Suprapubic skin (tissue), 4 donors: Measurements from ENCODE around the gene CTNNA3. TPM values are rescaled to one million over a fixed set of nuclear protein-coding genes. Genes with fewer than 3 reads are reported as not detected.

Source experiments
- DNase-seq, 2 donors: peaks; one replicate each; pipeline ENCODE4 v3.0.0-alpha.2; 2019; ENCODE audit warnings: low spot score in 2 of 2
- H3K27ac ChIP-seq: fragments of 200-600 bp; sonication (generic); one replicate; pipeline ENCODE4 v1.5.1; 2019
- H3K27me3 ChIP-seq: fragments of 200-600 bp; sonication (generic); one replicate; pipeline ENCODE4 v1.5.1; 2019
- H3K36me3 ChIP-seq: fragments of 200-600 bp; sonication (generic); one replicate; pipeline ENCODE4 v1.5.1; 2019
- H3K4me1 ChIP-seq: fragments of 200-600 bp; sonication (generic); one replicate; pipeline ENCODE4 v1.5.1; 2019
- H3K4me3 ChIP-seq: fragments of 200-600 bp; sonication (generic); one replicate; pipeline ENCODE4 v1.5.1; 2019; ENCODE audit warnings: mild to moderate bottlenecking
- H3K9me3 ChIP-seq: fragments of 200-600 bp; sonication (generic); one replicate; pipeline ENCODE4 v1.5.1; 2019
- EP300 ChIP-seq: sonication (generic); formaldehyde crosslinking; IDR thresholded peaks from one replicate; pipeline ENCODE4 v1.6.1; 2017; ENCODE audit warnings: antibody characterized with exemption
- POLR2A ChIP-seq, 2 donors: fragments of 450-650 bp; IDR thresholded peaks; one replicate each; pipeline ENCODE4 v1.6.1; 2017; ENCODE audit warnings: antibody characterized with exemption in 2 of 2, mild to moderate bottlenecking in 2 of 2, moderate library complexity in 2 of 2
- POLR2AphosphoS5 ChIP-seq, 3 donors: sonication (generic); formaldehyde crosslinking; IDR thresholded peaks; one replicate each; pipeline ENCODE4 v1.6.1; 2017; ENCODE audit warnings: antibody characterized with exemption in 3 of 3
- WGBS: methylation state at CpG from one replicate; pipeline ENCODE4 v1.1.5; 2018; 5-methylcytosine and 5-hydroxymethylcytosine counted together
- total RNA-seq, 4 donors: library from RNA; depleted of rRNA; stranded (reverse); fragments of >200 nt; gene quantifications; one replicate each; pipeline ENCODE4 v1.1.0, GENCODE V29; 2016
- TF ChIP-seq, protein P1 (sequence below), 2 donors: fragments of 200-600 bp in 1 of 2; fragments of 450-650 bp in 1 of 2; sonication (generic) in 1 of 2; IDR thresholded peaks; one replicate each; pipeline ENCODE4 v1.5.1; 2016 to 2019; ENCODE audit warnings: antibody characterized with exemption in 2 of 2, mild to moderate bottlenecking in 1 of 2, moderate library complexity in 1 of 2

CTNNA3 gene
- total RNA-seq, 4 donors from 2014 or later, result 0.08 to 0.29 (median 0.21) TPM

DNA sequence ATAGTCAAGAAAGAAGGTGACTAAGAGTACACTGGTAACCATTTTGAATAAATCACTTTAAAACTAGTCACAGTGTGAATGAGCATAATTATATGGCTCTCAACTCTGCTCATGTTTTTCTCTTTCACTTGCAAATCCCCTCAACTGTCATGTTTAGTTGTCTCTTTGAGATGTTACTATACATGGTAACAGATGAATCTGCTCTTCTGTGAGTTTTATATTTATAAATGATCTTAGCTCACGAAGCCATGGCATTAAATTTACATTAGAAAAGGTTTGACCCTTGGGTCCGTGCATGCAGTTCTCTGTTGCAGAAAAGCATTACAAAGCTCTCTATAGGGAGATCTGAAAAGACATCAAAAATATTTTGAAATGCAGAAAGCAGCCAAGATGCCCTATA is 803.1 kb downstream of the CTNNA3 start:
- 45% methylated on average over 2 of the region's 2 CpGs for WGBS
- TF ChIP-seq POLR2A (IDR thresholded peaks at IDR 0.05), result no peak
- no peak for TF ChIP-seq EP300
- TF ChIP-seq, protein P1, sequence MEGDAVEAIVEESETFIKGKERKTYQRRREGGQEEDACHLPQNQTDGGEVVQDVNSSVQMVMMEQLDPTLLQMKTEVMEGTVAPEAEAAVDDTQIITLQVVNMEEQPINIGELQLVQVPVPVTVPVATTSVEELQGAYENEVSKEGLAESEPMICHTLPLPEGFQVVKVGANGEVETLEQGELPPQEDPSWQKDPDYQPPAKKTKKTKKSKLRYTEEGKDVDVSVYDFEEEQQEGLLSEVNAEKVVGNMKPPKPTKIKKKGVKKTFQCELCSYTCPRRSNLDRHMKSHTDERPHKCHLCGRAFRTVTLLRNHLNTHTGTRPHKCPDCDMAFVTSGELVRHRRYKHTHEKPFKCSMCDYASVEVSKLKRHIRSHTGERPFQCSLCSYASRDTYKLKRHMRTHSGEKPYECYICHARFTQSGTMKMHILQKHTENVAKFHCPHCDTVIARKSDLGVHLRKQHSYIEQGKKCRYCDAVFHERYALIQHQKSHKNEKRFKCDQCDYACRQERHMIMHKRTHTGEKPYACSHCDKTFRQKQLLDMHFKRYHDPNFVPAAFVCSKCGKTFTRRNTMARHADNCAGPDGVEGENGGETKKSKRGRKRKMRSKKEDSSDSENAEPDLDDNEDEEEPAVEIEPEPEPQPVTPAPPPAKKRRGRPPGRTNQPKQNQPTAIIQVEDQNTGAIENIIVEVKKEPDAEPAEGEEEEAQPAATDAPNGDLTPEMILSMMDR (IDR thresholded peaks at IDR 0.05), result no peak
- TF ChIP-seq POLR2AphosphoS5 (IDR thresholded peaks at IDR 0.05), result no peak

DNA sequence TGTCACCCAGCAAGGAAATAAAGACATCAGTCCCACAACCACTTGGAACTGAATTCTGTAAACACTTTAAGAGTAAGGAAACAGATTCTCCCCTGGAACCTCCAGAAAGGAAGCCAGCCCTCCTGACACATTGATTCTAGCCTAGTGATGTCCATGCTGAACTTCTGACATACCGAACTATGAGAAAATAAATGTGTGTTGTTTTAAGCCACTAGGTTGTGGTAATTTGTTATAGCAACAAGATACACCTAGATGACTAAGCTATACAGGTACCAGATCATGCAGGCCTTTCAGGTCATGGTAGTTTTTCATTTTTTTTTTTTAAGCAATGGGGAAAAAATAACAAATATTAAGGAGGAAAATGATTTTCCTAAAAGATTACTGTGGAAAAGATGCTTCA is 807.8 kb downstream of the CTNNA3 start:
- no peaks in the 10 kb centered on the region for H3K36me3 ChIP-seq
- no peaks in the 10 kb centered on the region for H3K4me1 ChIP-seq
- 86% methylated on average over 1 of the region's 1 CpG for WGBS
- no peak overlapping the region for H3K27ac ChIP-seq
- H3K9me3 ChIP-seq, result no peaks in the 10 kb centered on the region
- H3K27me3 ChIP-seq, result no peaks in the 10 kb centered on the region
- TF ChIP-seq, protein P1 (IDR thresholded peaks at IDR 0.05), result no peak
- TF ChIP-seq POLR2AphosphoS5 (IDR thresholded peaks at IDR 0.05) (no peak), POLR2A (IDR thresholded peaks at IDR 0.05) (no peak), EP300 (no peak)
- H3K4me3 ChIP-seq, result no peak overlapping the region
- no peak for DNase-seq

More for the DNA sequence above, 803.1 kb downstream of the CTNNA3 start:
- Histone ChIP-seq H3K27ac (no peak overlapping the region), H3K27me3 (no peaks in the 10 kb centered on the region), H3K9me3 (no peaks in the 10 kb centered on the region), H3K36me3 (no peaks in the 10 kb centered on the region), H3K4me1 (no peaks in the 10 kb centered on the region), H3K4me3 (no peak overlapping the region)
- no peak for DNase-seq

DNA sequence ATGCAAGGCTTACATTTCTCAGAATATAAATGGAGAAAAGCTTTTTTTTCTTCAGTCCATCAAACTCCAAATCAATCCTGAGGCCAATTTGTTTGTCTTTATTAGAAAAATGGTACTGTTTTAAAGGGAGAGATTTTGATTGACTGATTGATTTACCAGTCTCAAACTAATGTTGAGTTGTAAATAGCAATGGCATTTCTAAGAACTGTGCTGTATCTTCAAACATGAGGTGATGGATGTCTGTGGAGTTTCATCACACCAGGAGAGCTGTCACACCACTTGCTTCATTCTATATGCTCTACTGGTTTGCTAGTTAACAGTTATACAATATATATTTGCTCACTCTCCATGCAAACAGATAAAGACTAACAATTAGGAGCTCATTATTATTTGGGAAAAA is 809.1 kb downstream of the CTNNA3 start:
- DNase-seq, result no peak
- H3K4me3 ChIP-seq, result no peak overlapping the region
- TF ChIP-seq POLR2A (IDR thresholded peaks at IDR 0.05) (no peak), POLR2AphosphoS5 (IDR thresholded peaks at IDR 0.05) (no peak), EP300 (no peak)
- TF ChIP-seq, protein P1 (IDR thresholded peaks at IDR 0.05), result no peak
- H3K36me3 ChIP-seq, result no peaks in the 10 kb centered on the region
- no peak overlapping the region for H3K27ac ChIP-seq
- no peaks in the 10 kb centered on the region for H3K4me1 ChIP-seq
- H3K27me3 ChIP-seq, result no peaks in the 10 kb centered on the region
- H3K9me3 ChIP-seq, result no peaks in the 10 kb centered on the region

DNA sequence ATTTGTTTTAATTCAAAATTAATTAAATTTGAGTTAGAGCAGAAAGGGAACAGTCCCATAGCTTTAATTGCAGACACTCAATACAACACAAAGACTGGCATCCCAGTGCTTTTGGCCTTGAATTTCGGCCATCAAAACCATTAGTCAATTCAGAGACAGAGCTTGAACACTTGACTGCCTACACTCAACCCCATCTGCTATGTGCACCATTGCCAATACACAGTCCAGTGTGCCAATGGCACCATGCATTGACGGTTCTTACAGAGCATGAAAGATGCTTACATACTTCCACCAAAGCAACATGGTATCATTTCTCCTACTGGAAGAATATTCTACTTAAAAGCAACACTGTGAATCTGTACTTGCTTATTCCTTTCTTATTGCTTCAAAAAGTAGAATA is 813.7 kb downstream of the CTNNA3 start:
- H3K4me3 ChIP-seq, result no peak overlapping the region
- no peaks in the 10 kb centered on the region for H3K27me3 ChIP-seq
- TF ChIP-seq EP300 (no peak), POLR2AphosphoS5 (IDR thresholded peaks at IDR 0.05) (no peak), POLR2A (IDR thresholded peaks at IDR 0.05) (no peak)
- TF ChIP-seq, protein P1 (IDR thresholded peaks at IDR 0.05), result no peak
- WGBS, result 77% methylated on average over 2 of the region's 2 CpGs
- H3K27ac ChIP-seq, result no peak overlapping the region
- no peak for DNase-seq
- H3K4me1 ChIP-seq, result no peaks in the 10 kb centered on the region
- H3K36me3 ChIP-seq, result no peaks in the 10 kb centered on the region
- H3K9me3 ChIP-seq, result no peaks in the 10 kb centered on the region

DNA sequence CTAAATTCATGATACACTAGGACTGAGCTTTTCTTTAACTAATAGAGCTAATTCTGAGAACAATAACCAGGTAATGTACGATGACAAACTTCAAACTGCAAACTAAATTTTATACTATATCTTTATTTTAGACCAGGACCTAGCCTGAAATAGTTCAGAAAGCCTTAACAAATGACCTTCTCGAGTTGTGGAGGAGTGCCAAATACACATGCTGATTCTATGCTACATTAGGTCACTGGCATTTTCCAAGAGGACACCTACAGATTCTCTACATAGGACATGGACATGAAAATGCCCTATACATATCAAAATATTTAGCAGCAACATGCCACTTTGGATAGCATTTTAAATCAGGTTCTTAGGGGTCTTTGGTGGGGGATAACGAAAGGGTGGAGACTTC is 814.2 kb downstream of the CTNNA3 start:
- no peaks in the 10 kb centered on the region for H3K27me3 ChIP-seq
- DNase-seq, result no peak
- H3K27ac ChIP-seq, result no peak overlapping the region
- H3K9me3 ChIP-seq, result no peaks in the 10 kb centered on the region
- H3K4me1 ChIP-seq, result no peaks in the 10 kb centered on the region
- no peaks in the 10 kb centered on the region for H3K36me3 ChIP-seq
- WGBS, result 87% methylated on average over 3 of the region's 3 CpGs
- no peak overlapping the region for H3K4me3 ChIP-seq
- TF ChIP-seq EP300 (no peak), POLR2AphosphoS5 (IDR thresholded peaks at IDR 0.05) (no peak), POLR2A (IDR thresholded peaks at IDR 0.05) (no peak)
- TF ChIP-seq, protein P1 (IDR thresholded peaks at IDR 0.05), result no peak
